Middle frontal gyrus (tissue), 1 donor: Measurements from ENCODE around the gene ITGB5.

Source experiments
- DNase-seq: peaks from one replicate; pipeline ENCODE4 v3.0.0-alpha.2; 2015; ENCODE audit warnings: low spot score; ENCODE audit errors: extremely low spot score

ITGB5 gene

GRCh38 chr3:124814620-124815421, 72.3 kb downstream of the ITGB5 start:
- no peak for DNase-seq

GRCh38 chr3:124813541-124813940, 73.6 kb downstream of the ITGB5 start:
- no peak for DNase-seq

GRCh38 chr3:124812291-124813265, 74.6 kb downstream of the ITGB5 start:
- peak; percentile 57 for DNase-seq

GRCh38 chr3:124811436-124811835, 75.7 kb downstream of the ITGB5 start:
- no peak for DNase-seq

GRCh38 chr3:124810970-124811369, 76.2 kb downstream of the ITGB5 start:
- DNase-seq, result no peak

- no peak for DNase-seq
These were observed 78.1 kb downstream of the ITGB5 start for GRCh38 chr3:124809039-124809438.

GRCh38 chr3:124805671-124806070, 81.5 kb downstream of the ITGB5 start:
- DNase-seq, result no peak

- no peak for DNase-seq
These were observed 82.3 kb downstream of the ITGB5 start for GRCh38 chr3:124804875-124805274.

GRCh38 chr3:124802702-124803101, 84.5 kb downstream of the ITGB5 start:
- no peak for DNase-seq

GRCh38 chr3:124802061-124802698, 85.0 kb downstream of the ITGB5 start:
- DNase-seq, result no peak

- DNase-seq, result no peak
These were observed 86.5 kb downstream of the ITGB5 start for GRCh38 chr3:124800511-124801258.

GRCh38 chr3:124800076-124800475, 87.1 kb downstream of the ITGB5 start:
- DNase-seq, result no peak

GRCh38 chr3:124799676-124800075, 87.5 kb downstream of the ITGB5 start:
- no peak for DNase-seq

- DNase-seq, result no peak
These were observed 89.7 kb downstream of the ITGB5 start for GRCh38 chr3:124797426-124797945.

- DNase-seq, result no peak
These were observed 90.7 kb downstream of the ITGB5 start for GRCh38 chr3:124796477-124796876.

GRCh38 chr3:124793054-124793739, 94.0 kb downstream of the ITGB5 start:
- no peak for DNase-seq

GRCh38 chr3:124792341-124793040, 94.7 kb downstream of the ITGB5 start:
- DNase-seq, result no peak

GRCh38 chr3:124791639-124792151, 95.5 kb downstream of the ITGB5 start:
- DNase-seq, result no peak

- no peak for DNase-seq
These were observed 96.0 kb downstream of the ITGB5 start for GRCh38 chr3:124791142-124791541.
